GM13976 (cell line): ENCODE measurements around the gene SIGLEC14.
"Not testable (repeated sequence)": the region's sequence is repeated elsewhere in the genome, so short reads cannot be mapped to it uniquely, and the experiment has no call there.

Source experiments
- DNase-seq: peaks from one replicate; pipeline ENCODE4 v3.0.0; 2012; ENCODE audit warnings: low spot score
- CTCF ChIP-seq: IDR thresholded peaks from 2 replicates; pipeline ENCODE4 v1.5.1; 2012; ENCODE audit warnings: borderline replicate concordance, mild to moderate bottlenecking; ENCODE audit not compliant: insufficient read depth; ENCODE audit errors: extremely low read depth, missing control alignments, control extremely low read depth
- in situ Hi-C: fragments of 300-500 bp; cut with MboI; formaldehyde crosslinking; loops from one replicate; pipeline ENCODE4 v1.12.0; 2022; ENCODE audit warnings: low sequenced_read_pairs, mixed read lengths, inconsistent platforms; ENCODE audit not compliant: unreplicated experiment

SIGLEC14 gene

DNA sequence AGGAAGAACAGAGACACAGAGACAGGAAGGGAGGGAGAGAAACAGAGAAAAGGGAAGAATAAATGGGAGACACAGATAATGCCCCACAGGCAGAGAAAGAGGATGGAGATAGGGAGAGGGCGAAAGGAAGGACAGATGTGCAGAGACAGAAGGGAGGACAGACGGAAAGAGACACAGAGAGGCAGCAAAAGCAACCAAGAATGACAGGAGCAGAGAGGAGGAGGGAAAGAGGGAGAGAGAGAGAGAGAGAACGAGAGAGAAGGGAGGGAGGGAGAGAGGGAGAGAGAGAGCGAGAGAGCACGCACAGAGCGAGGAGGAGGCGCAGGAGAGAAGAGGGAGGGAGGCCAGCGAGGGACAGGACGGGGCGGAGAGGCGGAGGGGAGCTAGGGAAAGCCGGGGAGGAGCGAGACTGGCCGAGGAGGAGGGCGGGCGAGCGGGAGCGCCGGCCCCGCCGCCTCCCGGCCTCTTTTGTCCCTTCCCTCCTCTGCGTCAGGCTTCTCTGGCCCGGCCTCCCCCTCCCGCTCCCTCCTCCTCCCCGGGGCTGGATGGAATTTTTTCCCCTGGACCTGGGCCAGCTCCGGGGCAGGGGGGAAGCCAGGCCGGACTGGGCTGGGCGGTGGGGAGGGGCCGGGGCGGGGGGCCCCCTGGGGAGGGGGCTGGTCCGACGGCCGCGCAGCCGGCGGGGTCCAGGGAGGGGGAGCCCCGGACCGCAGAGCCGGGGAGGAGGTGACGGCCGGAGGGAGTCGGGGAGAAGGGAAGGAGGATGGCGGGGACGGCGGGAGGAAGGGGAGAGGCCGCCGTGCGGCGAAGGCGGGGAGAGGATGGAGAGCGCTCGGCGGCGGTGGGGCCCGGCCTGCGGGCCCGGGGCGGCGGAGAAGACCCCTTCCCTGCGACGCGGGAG lies 42.3 kb upstream of the SIGLEC14 start:
- no peak for TF ChIP-seq CTCF
- no peak for DNase-seq
- in situ Hi-C loops, result no loop called here

DNA sequence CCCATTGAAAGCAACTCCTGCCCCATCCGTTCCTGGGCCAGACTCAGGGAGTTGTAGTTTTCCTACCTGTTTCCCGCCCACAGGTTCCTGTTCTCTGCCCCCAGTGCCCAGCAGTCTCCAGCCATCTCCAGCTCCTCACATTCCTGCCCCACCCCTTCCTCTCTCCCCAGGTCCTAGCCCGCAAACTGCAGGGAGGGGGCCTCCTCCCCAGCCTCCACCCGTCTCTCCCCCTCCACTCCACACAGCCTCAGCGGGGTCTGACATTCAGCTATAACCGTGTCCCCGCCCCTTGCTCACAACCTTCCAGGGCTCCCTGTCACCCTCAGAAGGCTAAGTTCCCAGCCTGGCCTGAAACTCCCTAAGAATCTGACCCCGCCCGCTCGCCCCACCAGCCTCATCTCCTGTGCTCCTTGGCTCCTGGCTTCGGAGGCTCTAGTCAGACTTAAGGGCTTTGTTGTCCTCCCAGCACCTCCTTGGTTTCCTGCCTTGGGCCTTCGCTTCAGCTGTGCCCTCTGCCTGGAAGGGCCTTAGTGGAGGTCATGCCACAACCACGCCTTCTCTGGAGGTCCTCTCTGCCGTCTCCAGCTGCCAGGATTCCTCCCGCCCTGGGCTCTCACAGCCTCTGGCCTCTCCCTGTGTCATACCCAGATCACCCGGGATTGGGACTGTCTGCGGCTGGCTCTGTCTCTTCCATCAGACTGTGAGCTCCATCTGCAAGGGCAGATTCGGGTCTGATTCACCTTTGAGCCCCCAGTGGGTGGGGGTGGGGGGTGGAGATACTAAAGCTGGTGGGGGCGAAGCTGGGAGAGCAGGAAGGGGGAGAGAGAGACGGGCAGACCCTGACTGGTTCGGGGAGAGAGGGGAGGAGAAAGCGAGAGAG lies 41.4 kb upstream of the SIGLEC14 start:
- TF ChIP-seq CTCF, result no peak
- DNase-seq, result no peak

GRCh38 chr19:51686171-51686570 lies 39.5 kb upstream of the SIGLEC14 start:
- DNase-seq, result no peak
- in situ Hi-C loops, result no loop called here
- no peak for TF ChIP-seq CTCF

More for the DNA sequence above, 41.4 kb upstream of the SIGLEC14 start:
- in situ Hi-C loops, result no loop called here

DNA sequence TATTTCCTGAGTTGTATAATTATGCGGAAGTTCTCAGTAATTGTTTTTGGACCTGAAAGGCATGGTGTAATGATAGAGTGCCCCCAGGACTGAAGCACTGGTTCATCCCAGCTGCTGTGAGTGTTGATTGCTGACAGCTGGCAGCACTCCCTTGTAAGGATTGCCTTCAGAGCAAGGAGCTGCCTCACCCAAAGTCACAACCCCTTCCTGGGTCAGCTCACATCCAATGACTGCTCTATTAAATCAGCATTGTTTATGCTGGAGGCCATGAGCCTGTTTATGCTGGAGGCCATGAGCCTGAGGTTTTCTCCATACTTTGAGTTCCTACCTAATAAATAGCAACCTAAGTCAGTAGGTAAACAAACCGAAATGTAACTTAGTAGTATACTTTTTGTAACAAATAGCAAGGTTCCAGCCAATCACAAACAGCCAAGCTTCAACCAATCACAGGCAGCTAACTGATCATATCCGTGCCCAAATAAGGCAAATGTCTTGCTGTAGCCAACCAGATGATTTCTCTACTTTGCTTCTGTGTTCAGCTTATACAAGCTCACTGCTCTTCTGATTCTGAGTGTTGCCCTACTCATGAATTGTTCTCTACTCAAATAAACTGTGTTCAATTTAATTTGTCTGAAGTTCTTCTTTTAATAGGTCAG lies 34.8 kb upstream of the SIGLEC14 start:
- in situ Hi-C loops, result no loop called here
- TF ChIP-seq CTCF, result no peak
- DNase-seq, result no peak

- no peak for TF ChIP-seq CTCF
- in situ Hi-C loops, result no loop called here
These were observed 33.8 kb upstream of the SIGLEC14 start for GRCh38 chr19:51680474-51680873.

DNA sequence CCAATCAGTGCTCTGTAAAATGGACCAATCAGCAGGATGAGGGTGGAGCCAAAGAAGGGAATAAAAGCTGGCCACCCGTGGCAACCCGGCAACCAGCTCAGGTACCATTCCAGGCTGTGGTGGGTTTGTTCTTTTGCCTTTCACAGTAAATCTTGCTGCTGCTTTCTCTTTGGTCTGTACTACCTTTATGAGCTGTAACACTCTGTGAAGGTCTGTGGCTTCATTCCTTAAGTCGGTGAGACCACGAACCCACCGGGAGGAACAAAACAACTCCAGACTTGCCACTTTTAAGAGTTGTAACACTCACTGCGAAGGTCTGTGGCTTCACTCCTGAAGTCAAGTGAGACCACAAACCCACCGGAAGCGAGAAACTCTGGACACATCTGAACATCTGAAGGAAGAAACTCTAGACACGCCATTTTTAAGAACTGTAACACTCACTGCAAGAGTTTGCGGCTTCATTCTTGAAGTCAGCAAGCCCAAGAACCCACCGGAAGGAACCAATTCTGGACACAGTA lies 30.0 kb upstream of the SIGLEC14 start:
- TF ChIP-seq CTCF, result no peak
- no peak for DNase-seq
- in situ Hi-C loops, result no loop called here

More at GRCh38 chr19:51680474-51680873, 33.8 kb upstream of the SIGLEC14 start:
- DNase-seq, result no peak

GRCh38 chr19:51675911-51676565 lies 29.4 kb upstream of the SIGLEC14 start:
- in situ Hi-C loops, DNase-seq: not testable (repeated sequence)
